Measurements from ENCODE around the gene CFLAR. TPM values are rescaled to one million over a fixed set of nuclear protein-coding genes. Genes with fewer than 3 reads are reported as not detected.

The CFLAR gene
- total RNA-seq, 1 experiment from 2014 or later, result 7.6 TPM

- TF ChIP-seq CTCF (conservative IDR thresholded peaks at IDR 0.05), result no peak
- no CpG with 5 or more reads among the region's 3 CpGs for WGBS (ENCODE audit: extremely low coverage, insufficient read length, low lambda C conversion rate)
- H3K4me1 Mint-ChIP-seq, result peaks cover 3 to 6% of the 10 kb centered on the region in 2 experiments; a peak in 3 of 4 replicates
- Histone ChIP-seq H2BK120ac (ENCODE audit: low read depth, low read length, poor library complexity, severe bottlenecking) (no peak overlapping the region), H3K23ac (ENCODE audit: insufficient read length, low read depth, low read length) (no peak overlapping the region), H3K14ac (ENCODE audit: insufficient read depth, low read length) (no peak overlapping the region), H3K27ac (ENCODE audit: insufficient read length, low read depth, low read length) (no peak overlapping the region), H3K56ac (ENCODE audit: insufficient read length, low read depth, low read length) (no peak overlapping the region), H3K9me3 (ENCODE audit: control insufficient read depth, low read depth, low read length) (no peaks in the 10 kb centered on the region), H3K23me2 (ENCODE audit: insufficient read length, low read depth, low read length, poor library complexity, severe bottlenecking) (no peaks in the 10 kb centered on the region), H3K4me2 (ENCODE audit: insufficient read depth, insufficient read length, low read length) (no peak overlapping the region), H3T11ph (ENCODE audit: low read length) (no peak overlapping the region), H2AK5ac (ENCODE audit: insufficient read length, low read length) (no peak overlapping the region), H2BK15ac (ENCODE audit: low read depth, low read length) (no peak overlapping the region), H2BK12ac (ENCODE audit: insufficient read length, low read depth, low read length) (no peak overlapping the region), H3K18ac (ENCODE audit: insufficient read length, low read depth, low read length) (no peak overlapping the region), H4K5ac (ENCODE audit: insufficient read length, low read depth, low read length) (no peak overlapping the region), H3K79me2 (ENCODE audit: insufficient read depth, low read length) (no peaks in the 10 kb centered on the region), H2BK20ac (ENCODE audit: low read depth, low read length, poor library complexity, severe bottlenecking) (no peak overlapping the region), H2AFZ (ENCODE audit: low read length) (no peak overlapping the region), H4K8ac (replicated peaks; ENCODE audit: insufficient read length, low read depth, low read length) (no peak overlapping the region), H3K27me3 (ENCODE audit: insufficient read depth, low read length) (no peaks in the 10 kb centered on the region), H3K4ac (ENCODE audit: low read depth, low read length) (no peak overlapping the region), H3K79me1 (ENCODE audit: insufficient read depth, low read depth, low read length, poor library complexity, severe bottlenecking) (no peaks in the 10 kb centered on the region), H4K20me1 (ENCODE audit: control insufficient read depth, insufficient read depth, insufficient read length) (no peaks in the 10 kb centered on the region), H2BK5ac (ENCODE audit: insufficient read length, low read length) (no peak overlapping the region), H3K9ac (ENCODE audit: extremely low read depth, insufficient read length, low read length) (no peak overlapping the region), H4K91ac (ENCODE audit: insufficient read length, low read depth, low read length) (no peak overlapping the region), H3K4me1 (ENCODE audit: insufficient read depth, low read length) (no peaks in the 10 kb centered on the region)
- no peaks in the 10 kb centered on the region for H3K27me3 Mint-ChIP-seq (ENCODE audit: low read depth)
- peak overlapping the region in 1 of 3 experiments; percentile 76; a peak in 1 of 7 replicates for H3K27ac Mint-ChIP-seq
- peaks cover 0 to 8% (median 0%) of the 10 kb centered on the region in 3 experiments; a peak in 4 of 7 replicates for H3K36me3 Mint-ChIP-seq (ENCODE audit: insufficient read depth in 1 of 3, low read depth in 3 of 3)
- DNase-seq, result no peak
- no peak overlapping the region for H3K4me3 Mint-ChIP-seq
- no peaks in the 10 kb centered on the region for H3K9me3 Mint-ChIP-seq
Observed at GRCh38 chr2:201196003-201196402, 80.0 kb downstream of the CFLAR start.

Data from H9 (cell line).